ENCODE results near the gene TMEM139. TPM values are rescaled to one million over a fixed set of nuclear protein-coding genes. Genes with fewer than 3 reads are reported as not detected.

Gene TMEM139
- total RNA-seq, 3 donors from 2014 or later (not counting 1 experiment from before 2014, with no cell fraction given), result not detected

GRCh38 chr7:143283381-143283780 is 1.4 kb upstream of the TMEM139 start:
- ATAC-seq, result no peak
- no peak overlapping the region for H3K27ac Mint-ChIP-seq
- no peak overlapping the region for H3K27ac ChIP-seq (ENCODE audit: low read length)

GRCh38 chr7:143285470-143285778 is 666 bp downstream of the TMEM139 start:
- Histone ChIP-seq H3K27ac (ENCODE audit: low read length) (no peak overlapping the region), H3K36me3 (ENCODE audit: control insufficient read depth, insufficient read depth, low read length) (no peaks in the 10 kb centered on the region), H3K4me3 (ENCODE audit: low read length) (no peak overlapping the region), H3K9me3 (ENCODE audit: control insufficient read depth, insufficient read depth, low read length) (no peaks in the 10 kb centered on the region), H3K27me3 (ENCODE audit: control insufficient read depth, insufficient read depth, low read length) (no peaks in the 10 kb centered on the region), H3K4me1 (ENCODE audit: control insufficient read depth, insufficient read depth, low read length) (peaks cover 20% of the 10 kb centered on the region)
- H3K36me3 Mint-ChIP-seq, result no peaks in the 10 kb centered on the region
- H3K4me3 Mint-ChIP-seq, result no peak overlapping the region
- peaks cover 29 to 31% of the 10 kb centered on the region in 2 donors for H3K4me1 Mint-ChIP-seq
- H3K9me3 Mint-ChIP-seq, result no peaks in the 10 kb centered on the region
- H3K27ac Mint-ChIP-seq, result no peak overlapping the region
- H3K27me3 Mint-ChIP-seq (ENCODE audit: low read depth in 2 of 2), result no peaks in the 10 kb centered on the region
- 97% methylated on average over 2 of the region's 3 CpGs for WGBS (ENCODE audit: insufficient coverage)
- ATAC-seq, result no peak
- intact Hi-C loops (cut with micrococcal nuclease), result no loop called here
- TF ChIP-seq CTCF (IDR thresholded peaks at IDR 0.05), result no peak
- no peak for DNase-seq

More at GRCh38 chr7:143283381-143283780, 1.4 kb upstream of the TMEM139 start:
- 93% methylated on average over 4 of the region's 4 CpGs for WGBS (ENCODE audit: insufficient coverage)
- intact Hi-C loops (cut with micrococcal nuclease), result no loop called here
- Mint-ChIP-seq H3K36me3 (no peaks in the 10 kb centered on the region), H3K4me1 (peaks cover 10 to 22% of the 10 kb centered on the region in 2 donors), H3K4me3 (no peak overlapping the region), H3K9me3 (no peaks in the 10 kb centered on the region), H3K27me3 (ENCODE audit: low read depth in 2 of 2) (no peaks in the 10 kb centered on the region)
- Histone ChIP-seq H3K9me3 (ENCODE audit: control insufficient read depth, insufficient read depth, low read length) (no peaks in the 10 kb centered on the region), H3K4me1 (ENCODE audit: control insufficient read depth, insufficient read depth, low read length) (peaks cover 8% of the 10 kb centered on the region), H3K27me3 (ENCODE audit: control insufficient read depth, insufficient read depth, low read length) (no peaks in the 10 kb centered on the region), H3K36me3 (ENCODE audit: control insufficient read depth, insufficient read depth, low read length) (no peaks in the 10 kb centered on the region), H3K4me3 (ENCODE audit: low read length) (no peak overlapping the region)
- no peak for DNase-seq
- TF ChIP-seq CTCF (IDR thresholded peaks at IDR 0.05), result no peak

GRCh38 chr7:143285806-143286521 is 1.2 kb downstream of the TMEM139 start:
- intact Hi-C loops (cut with micrococcal nuclease), result no loop called here
- no peak overlapping the region for H3K4me3 Mint-ChIP-seq
- no peak for DNase-seq

More at GRCh38 chr7:143285806-143286521, 1.2 kb downstream of the TMEM139 start:
- Histone ChIP-seq H3K9me3 (ENCODE audit: control insufficient read depth, insufficient read depth, low read length) (no peaks in the 10 kb centered on the region), H3K4me1 (ENCODE audit: control insufficient read depth, insufficient read depth, low read length) (peaks cover 24% of the 10 kb centered on the region), H3K4me3 (ENCODE audit: low read length) (no peak overlapping the region), H3K36me3 (ENCODE audit: control insufficient read depth, insufficient read depth, low read length) (no peaks in the 10 kb centered on the region), H3K27me3 (ENCODE audit: control insufficient read depth, insufficient read depth, low read length) (no peaks in the 10 kb centered on the region), H3K27ac (ENCODE audit: low read length) (no peak overlapping the region)
- H3K9me3 Mint-ChIP-seq, result no peaks in the 10 kb centered on the region
- no peak for TF ChIP-seq CTCF (IDR thresholded peaks at IDR 0.05)
- H3K4me1 Mint-ChIP-seq, result peaks cover 32 to 36% of the 10 kb centered on the region in 2 donors
- H3K27ac Mint-ChIP-seq, result no peak overlapping the region
- H3K36me3 Mint-ChIP-seq, result no peaks in the 10 kb centered on the region
- WGBS (ENCODE audit: insufficient coverage), result 97% methylated on average over 11 of the region's 11 CpGs
- H3K27me3 Mint-ChIP-seq (ENCODE audit: low read depth in 2 of 2), result no peaks in the 10 kb centered on the region
- no peak for ATAC-seq

Data from natural killer cell (primary cell).